HFF-Myc (cell line): Measurements from ENCODE around the gene SLC20A1.

Source experiments
- DNase-seq: peaks from one replicate; pipeline ENCODE4 v3.0.0-alpha.2; 2011; ENCODE audit warnings: low read depth; ENCODE audit errors: extremely low read depth
- H3K4me3 ChIP-seq: replicated peaks from 2 replicates; pipeline ENCODE4 v1.5.1; 2011; ENCODE audit warnings: low read depth, mild to moderate bottlenecking, control low read depth, low read length
- TF ChIP-seq, protein P1 (sequence below): IDR thresholded peaks from 2 replicates; pipeline ENCODE4 v1.5.1; 2012; ENCODE audit warnings: mild to moderate bottlenecking, low read depth, low read length, control low read depth; ENCODE audit errors: missing control alignments

Gene SLC20A1

GRCh38 chr2:112708968-112709367 is 63.2 kb downstream of the SLC20A1 start:
- no peak overlapping the region for H3K4me3 ChIP-seq
- TF ChIP-seq, protein P1, sequence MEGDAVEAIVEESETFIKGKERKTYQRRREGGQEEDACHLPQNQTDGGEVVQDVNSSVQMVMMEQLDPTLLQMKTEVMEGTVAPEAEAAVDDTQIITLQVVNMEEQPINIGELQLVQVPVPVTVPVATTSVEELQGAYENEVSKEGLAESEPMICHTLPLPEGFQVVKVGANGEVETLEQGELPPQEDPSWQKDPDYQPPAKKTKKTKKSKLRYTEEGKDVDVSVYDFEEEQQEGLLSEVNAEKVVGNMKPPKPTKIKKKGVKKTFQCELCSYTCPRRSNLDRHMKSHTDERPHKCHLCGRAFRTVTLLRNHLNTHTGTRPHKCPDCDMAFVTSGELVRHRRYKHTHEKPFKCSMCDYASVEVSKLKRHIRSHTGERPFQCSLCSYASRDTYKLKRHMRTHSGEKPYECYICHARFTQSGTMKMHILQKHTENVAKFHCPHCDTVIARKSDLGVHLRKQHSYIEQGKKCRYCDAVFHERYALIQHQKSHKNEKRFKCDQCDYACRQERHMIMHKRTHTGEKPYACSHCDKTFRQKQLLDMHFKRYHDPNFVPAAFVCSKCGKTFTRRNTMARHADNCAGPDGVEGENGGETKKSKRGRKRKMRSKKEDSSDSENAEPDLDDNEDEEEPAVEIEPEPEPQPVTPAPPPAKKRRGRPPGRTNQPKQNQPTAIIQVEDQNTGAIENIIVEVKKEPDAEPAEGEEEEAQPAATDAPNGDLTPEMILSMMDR = no peak
- DNase-seq = no peak

GRCh38 chr2:112709703-112710102 is 64.0 kb downstream of the SLC20A1 start:
- no peak overlapping the region for H3K4me3 ChIP-seq
- no peak for DNase-seq
- TF ChIP-seq, protein P1 = no peak

DNA sequence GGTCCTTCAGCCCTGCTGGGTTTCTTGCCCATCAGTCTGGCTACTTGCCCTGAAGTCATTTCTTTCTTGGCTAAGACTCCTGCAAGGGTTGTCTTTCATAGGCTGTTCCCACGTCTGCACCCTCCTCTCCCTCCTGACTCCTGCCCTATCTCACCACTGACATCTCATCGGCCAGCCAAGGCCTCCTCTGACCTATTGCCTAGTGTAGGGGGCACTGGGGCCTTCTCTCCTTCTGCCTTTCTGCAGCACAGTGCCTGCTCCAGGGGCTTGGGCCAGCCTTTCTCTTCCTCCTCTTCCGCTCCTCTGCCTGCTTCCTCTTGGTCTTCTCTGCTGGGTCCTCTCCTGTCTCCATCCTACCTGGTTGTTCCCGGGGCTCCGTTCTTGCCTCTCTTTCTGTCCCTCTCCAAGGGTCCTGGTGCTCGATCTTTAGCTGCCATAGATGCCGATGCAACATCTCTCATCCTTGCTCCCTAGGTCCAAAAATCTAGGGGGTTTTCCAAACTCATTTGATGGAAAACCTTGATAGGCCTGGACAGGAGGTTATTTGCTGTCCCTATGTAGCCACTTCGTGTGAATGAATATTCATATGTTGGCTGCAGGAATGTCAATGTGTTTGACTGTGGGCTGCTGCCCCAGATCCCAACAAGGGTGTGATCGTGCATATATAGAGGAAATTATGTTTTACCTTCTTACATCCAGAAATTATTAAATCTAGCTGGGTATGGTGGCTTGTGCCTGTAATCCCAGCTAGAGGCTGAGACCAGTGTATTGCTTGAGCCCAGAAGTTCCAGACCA is 65.4 kb downstream of the SLC20A1 start:
- TF ChIP-seq, protein P1 = no peak
- no peak overlapping the region for H3K4me3 ChIP-seq
- DNase-seq = no peak

- TF ChIP-seq, protein P1 = no peak
- no peak overlapping the region for H3K4me3 ChIP-seq
- no peak for DNase-seq
Measured at GRCh38 chr2:112712465-112712864, 66.7 kb downstream of the SLC20A1 start.

DNA sequence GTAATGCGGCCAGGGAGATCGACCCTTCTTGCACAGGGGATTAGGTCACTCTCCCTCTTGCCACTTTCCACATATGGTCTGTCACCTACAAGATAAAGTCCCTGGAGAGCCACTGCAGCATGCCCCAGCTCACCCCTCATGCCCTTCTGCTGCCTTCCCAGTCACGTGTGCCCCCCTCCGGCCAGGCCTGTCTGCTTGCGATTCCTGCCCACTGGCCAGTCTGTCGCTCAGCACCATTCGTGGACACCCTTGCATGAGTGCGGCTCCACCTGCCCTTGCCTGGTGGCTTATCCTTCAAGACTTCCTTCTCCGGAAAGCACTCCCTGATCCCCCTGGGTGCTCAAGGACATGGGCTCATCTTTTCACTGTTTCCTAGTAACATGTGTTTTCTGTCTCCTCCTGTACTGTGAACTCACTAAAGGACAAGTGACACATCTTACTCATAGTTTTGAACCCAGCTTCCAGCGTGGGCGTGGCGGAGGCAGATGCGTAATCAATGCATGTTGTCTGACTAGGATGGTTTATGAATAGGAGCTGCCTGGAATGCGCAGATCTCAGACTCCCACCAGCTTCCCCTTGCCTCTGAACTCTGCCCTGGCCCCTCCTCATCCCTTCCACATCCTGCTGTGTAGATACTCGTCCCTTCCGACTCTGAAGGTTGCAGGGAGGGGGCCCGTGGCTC is 67.3 kb downstream of the SLC20A1 start:
- TF ChIP-seq, protein P1 = no peak
- no peak overlapping the region for H3K4me3 ChIP-seq
- DNase-seq = no peak
